Mesenchymal stem cell (in vitro differentiated cells and primary cell): Measurements from ENCODE around the gene LRRC3C.

Experiments
- DNase-seq: peaks from one replicate; pipeline ENCODE4 v3.0.0-alpha.2; 2013
- H2AFZ ChIP-seq: one replicate; pipeline ENCODE4 v1.6.1; 2013; ENCODE audit warnings: low read depth, mild to moderate bottlenecking, control low read depth, inconsistent platforms, low read length, moderate library complexity
- H2AK5ac ChIP-seq: 2 replicates; pipeline ENCODE4 v1.6.1; 2013; ENCODE audit warnings: low read length, moderate library complexity, mild to moderate bottlenecking, inconsistent platforms; ENCODE audit not compliant: severe bottlenecking
- H2BK120ac ChIP-seq: one replicate; pipeline ENCODE4 v1.6.1; 2013; ENCODE audit warnings: low read depth, mild to moderate bottlenecking, inconsistent platforms, low read length, moderate library complexity
- H2BK12ac ChIP-seq, 2 experiments: one replicate each; pipeline ENCODE4 v1.6.1; 2013; ENCODE audit warnings: inconsistent platforms in 2 of 2, low read length in 2 of 2, mild to moderate bottlenecking in 2 of 2, moderate library complexity in 2 of 2, control low read depth in 1 of 2
- H2BK15ac ChIP-seq: one replicate; pipeline ENCODE4 v1.6.1; 2013; ENCODE audit warnings: mild to moderate bottlenecking, low read depth, inconsistent platforms; ENCODE audit not compliant: poor library complexity, severe bottlenecking
- H2BK5ac ChIP-seq: 2 replicates; pipeline ENCODE4 v1.6.1; 2013; ENCODE audit warnings: low read depth, mild to moderate bottlenecking, low read length, control low read depth, inconsistent platforms; ENCODE audit not compliant: poor library complexity, severe bottlenecking
- H3K14ac ChIP-seq, 2 experiments: one replicate each; pipeline ENCODE4 v1.6.1; 2013; ENCODE audit warnings: inconsistent platforms in 2 of 2, low read length in 2 of 2, control low read depth in 1 of 2, mild to moderate bottlenecking in 1 of 2, moderate library complexity in 1 of 2
- H3K18ac ChIP-seq, 2 experiments: one replicate each; pipeline ENCODE4 v1.6.1; 2013; ENCODE audit warnings: inconsistent platforms in 2 of 2, low read length in 2 of 2, control low read depth in 1 of 2, low read depth in 1 of 2, mild to moderate bottlenecking in 1 of 2
- H3K23ac ChIP-seq, 2 experiments: one replicate each; pipeline ENCODE4 v1.6.1; 2013; ENCODE audit warnings: inconsistent platforms in 2 of 2, low read length in 2 of 2, mild to moderate bottlenecking in 2 of 2, moderate library complexity in 2 of 2, control low read depth in 1 of 2
- H3K27ac ChIP-seq: 2 replicates; pipeline ENCODE4 v1.5.1; 2013; ENCODE audit warnings: mild to moderate bottlenecking, moderate library complexity, low read length, control low read depth, inconsistent platforms; ENCODE audit not compliant: poor library complexity, severe bottlenecking
- H3K27me3 ChIP-seq, 2 experiments: 2 replicates each; pipeline versions ENCODE4 v1.6.1 to v1.7.0; 2013; ENCODE audit warnings: low read length in 2 of 2, mild to moderate bottlenecking in 2 of 2, moderate library complexity in 2 of 2, control low read depth in 1 of 2, inconsistent platforms in 1 of 2; ENCODE audit not compliant: control insufficient read depth in 1 of 2, insufficient read depth in 1 of 2
- H3K36me3 ChIP-seq, 2 experiments: 2 replicates each; pipeline versions ENCODE4 v1.6.1 to v1.7.0; 2013; ENCODE audit warnings: low read length in 2 of 2, control low read depth in 1 of 2, inconsistent platforms in 1 of 2, low read depth in 1 of 2, mild to moderate bottlenecking in 1 of 2; ENCODE audit not compliant: insufficient read depth in 2 of 2, control insufficient read depth in 1 of 2
- H3K4ac ChIP-seq, 2 experiments: one replicate each; pipeline ENCODE4 v1.6.1; 2013; ENCODE audit warnings: inconsistent platforms in 2 of 2, low read length in 2 of 2, mild to moderate bottlenecking in 2 of 2, moderate library complexity in 2 of 2, control low read depth in 1 of 2, low read depth in 1 of 2
- H3K4me1 ChIP-seq: 2 replicates; pipeline ENCODE4 v1.6.1; 2013; ENCODE audit warnings: low read depth, low read length, control low read depth; ENCODE audit not compliant: control insufficient read depth, insufficient read depth
- H3K4me2 ChIP-seq: 2 replicates; pipeline ENCODE4 v1.6.1; 2013; ENCODE audit warnings: low read length, mild to moderate bottlenecking, inconsistent platforms; ENCODE audit not compliant: poor library complexity, severe bottlenecking
- H3K4me3 ChIP-seq, 2 experiments: 2 replicates each; pipeline versions ENCODE4 v1.5.1 to v1.7.0; 2013; ENCODE audit warnings: low read length in 2 of 2, mild to moderate bottlenecking in 2 of 2, control low read depth in 1 of 2, low read depth in 1 of 2; ENCODE audit not compliant: insufficient read depth in 1 of 2
- H3K79me1 ChIP-seq: replicated peaks from 2 replicates; pipeline ENCODE4 v1.6.1; 2013; ENCODE audit warnings: mild to moderate bottlenecking, control low read depth, low read length, inconsistent platforms; ENCODE audit not compliant: poor library complexity, severe bottlenecking
- H3K9ac ChIP-seq: 2 replicates; pipeline ENCODE4 v1.7.0; 2013; ENCODE audit warnings: mild to moderate bottlenecking, low read length, moderate library complexity
- H3K9me3 ChIP-seq: 2 replicates; pipeline ENCODE4 v1.7.0; 2013; ENCODE audit warnings: mild to moderate bottlenecking, low read length; ENCODE audit not compliant: control insufficient read depth
- H4K8ac ChIP-seq: one replicate; pipeline ENCODE4 v1.6.1; 2013; ENCODE audit warnings: inconsistent platforms, mild to moderate bottlenecking, low read length, moderate library complexity
- H4K91ac ChIP-seq: one replicate; pipeline ENCODE4 v1.6.1; 2013; ENCODE audit warnings: mild to moderate bottlenecking, low read length, inconsistent platforms
- WGBS: methylation state at CpG from one replicate; pipeline ENCODE4 v1.1.7; 2013; ENCODE audit warnings: mixed read lengths; 5-methylcytosine and 5-hydroxymethylcytosine counted together

Gene LRRC3C

DNA sequence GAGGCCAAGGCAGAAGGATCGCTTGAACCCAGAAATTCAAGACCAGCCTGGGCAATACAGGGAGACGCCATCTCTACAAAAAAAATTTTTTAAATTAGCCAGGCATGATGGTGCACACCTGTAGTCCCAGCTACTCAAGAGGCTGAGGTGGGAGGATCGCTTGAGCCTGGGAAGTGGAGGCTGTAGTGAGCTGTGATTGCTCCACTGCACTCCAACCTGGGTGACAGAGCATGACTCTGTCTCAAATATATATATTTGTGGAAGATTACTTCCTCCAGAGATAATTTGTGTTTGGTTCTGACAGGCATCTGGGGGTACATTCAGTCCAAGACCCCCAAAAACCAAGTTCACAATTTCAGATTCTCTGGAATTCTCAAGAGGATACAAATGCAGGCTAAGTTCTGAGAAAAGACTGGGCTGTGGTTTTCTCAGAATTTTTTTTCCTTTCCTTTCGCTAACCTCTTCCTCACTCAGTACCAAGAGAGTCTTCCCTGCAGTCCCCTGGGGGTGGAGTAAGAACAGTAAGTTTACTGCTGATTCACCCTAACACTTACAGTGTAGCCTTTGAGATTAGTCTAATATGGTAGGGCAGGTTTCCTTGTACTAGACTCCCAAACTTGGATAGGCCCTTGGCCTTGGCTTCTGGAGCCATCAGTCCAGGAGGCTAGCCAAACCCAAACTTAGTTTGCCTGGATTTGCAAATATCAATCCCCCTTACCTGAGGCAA, 24.2 kb upstream of the LRRC3C start:
- peaks cover 14 to 25% of the 10 kb centered on the region in 2 experiments for H3K36me3 ChIP-seq
- H3K27ac ChIP-seq, result no peak overlapping the region
- H3K14ac ChIP-seq, result no peak overlapping the region
- WGBS, result 100% methylated on average over 3 of the region's 4 CpGs
- H2BK120ac ChIP-seq, result no peak overlapping the region
- no peak overlapping the region for H2BK12ac ChIP-seq
- no peaks in the 10 kb centered on the region for H3K4me1 ChIP-seq
- no peak overlapping the region for H4K91ac ChIP-seq
- no peak overlapping the region for H3K9ac ChIP-seq
- H2BK15ac ChIP-seq, result no peak overlapping the region
- DNase-seq, result peak; percentile 36
- no peak overlapping the region for H2BK5ac ChIP-seq
- no peak overlapping the region for H4K8ac ChIP-seq
- H3K9me3 ChIP-seq, result no peaks in the 10 kb centered on the region
- H3K27me3 ChIP-seq, result no peaks in the 10 kb centered on the region
- H3K4ac ChIP-seq, result no peak overlapping the region
- no peak overlapping the region for H3K18ac ChIP-seq
- no peak overlapping the region for H3K4me2 ChIP-seq
- no peak overlapping the region for H3K23ac ChIP-seq
- no peak overlapping the region for H3K4me3 ChIP-seq
- H2AK5ac ChIP-seq, result no peak overlapping the region
- H3K79me1 ChIP-seq, result no peaks in the 10 kb centered on the region
- H2AFZ ChIP-seq, result no peak overlapping the region

DNA sequence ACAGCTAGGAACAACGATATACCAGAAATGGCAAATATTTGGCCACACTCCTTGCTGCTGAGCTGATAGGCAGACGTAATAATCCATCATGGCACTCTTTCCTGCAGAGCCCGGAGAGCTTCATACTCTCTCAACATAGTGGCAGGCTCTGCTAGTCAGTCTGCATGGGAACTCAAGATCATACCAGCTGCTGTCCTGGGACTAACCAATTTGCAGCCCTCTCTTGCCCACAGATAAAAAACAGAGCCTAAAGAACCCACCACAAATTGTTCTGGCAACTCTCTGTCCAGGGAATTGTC, 22.6 kb upstream of the LRRC3C start:
- H3K23ac ChIP-seq, result no peak overlapping the region
- H3K79me1 ChIP-seq, result no peaks in the 10 kb centered on the region
- no peak overlapping the region for H2BK120ac ChIP-seq
- H4K8ac ChIP-seq, result no peak overlapping the region
- WGBS, result 90% methylated on average over 3 of the region's 3 CpGs
- no peak overlapping the region for H2BK5ac ChIP-seq
- H3K4me1 ChIP-seq, result no peaks in the 10 kb centered on the region
- H4K91ac ChIP-seq, result no peak overlapping the region
- no peak for DNase-seq
- no peak overlapping the region for H2AFZ ChIP-seq
- no peak overlapping the region for H3K9ac ChIP-seq
- no peaks in the 10 kb centered on the region for H3K9me3 ChIP-seq
- H2BK12ac ChIP-seq, result no peak overlapping the region
- H2BK15ac ChIP-seq, result no peak overlapping the region
- H3K4me3 ChIP-seq, result no peak overlapping the region
- H3K4me2 ChIP-seq, result no peak overlapping the region
- no peak overlapping the region for H3K14ac ChIP-seq
- H3K27me3 ChIP-seq, result no peaks in the 10 kb centered on the region
- H3K4ac ChIP-seq, result no peak overlapping the region
- no peak overlapping the region for H2AK5ac ChIP-seq
- H3K27ac ChIP-seq, result no peak overlapping the region
- no peak overlapping the region for H3K18ac ChIP-seq
- H3K36me3 ChIP-seq, result peaks cover 20 to 38% of the 10 kb centered on the region in 2 experiments

DNA sequence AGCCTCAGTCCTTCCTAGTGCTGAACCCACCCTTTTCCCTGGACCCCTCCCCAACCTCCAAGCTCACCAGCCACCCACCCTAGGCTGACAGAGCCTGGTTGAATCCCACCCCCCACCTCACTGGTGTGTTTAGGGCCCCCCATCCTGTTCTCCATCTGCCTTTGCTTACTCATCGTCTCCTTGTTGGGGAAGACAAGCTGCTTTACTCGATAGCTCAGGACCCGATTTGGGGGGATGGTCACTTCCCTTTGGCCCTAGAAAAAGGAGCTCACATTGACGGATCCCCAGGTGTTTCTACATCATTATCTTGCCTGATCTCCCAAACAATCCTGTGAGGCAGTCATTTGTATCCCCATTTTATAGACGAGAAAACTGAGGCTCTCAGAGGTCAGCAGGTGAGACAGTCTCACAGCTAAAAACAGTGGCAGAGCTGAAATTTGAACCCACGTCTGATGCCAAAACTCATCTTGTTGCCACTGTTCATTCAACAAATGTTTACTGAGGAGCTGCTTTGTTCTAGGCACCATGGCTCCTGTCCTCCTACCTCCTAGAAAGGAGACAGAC, 18.7 kb upstream of the LRRC3C start:
- no peak for DNase-seq
- no peak overlapping the region for H3K23ac ChIP-seq
- H3K27ac ChIP-seq, result no peak overlapping the region
- H3K9me3 ChIP-seq, result no peaks in the 10 kb centered on the region
- no peaks in the 10 kb centered on the region for H3K27me3 ChIP-seq
- peaks cover 33 to 58% of the 10 kb centered on the region in 2 experiments for H3K36me3 ChIP-seq
- H3K9ac ChIP-seq, result no peak overlapping the region
- H3K14ac ChIP-seq, result no peak overlapping the region
- no peak overlapping the region for H3K4ac ChIP-seq
- WGBS, result 92% methylated on average over 6 of the region's 6 CpGs
- no peak overlapping the region for H2BK120ac ChIP-seq
- no peak overlapping the region for H4K8ac ChIP-seq
- no peaks in the 10 kb centered on the region for H3K4me1 ChIP-seq
- H3K4me2 ChIP-seq, result no peak overlapping the region
- H2AFZ ChIP-seq, result no peak overlapping the region
- no peak overlapping the region for H2BK12ac ChIP-seq
- H2BK5ac ChIP-seq, result no peak overlapping the region
- H3K18ac ChIP-seq, result no peak overlapping the region
- H3K4me3 ChIP-seq, result no peak overlapping the region
- H2AK5ac ChIP-seq, result no peak overlapping the region
- H3K79me1 ChIP-seq, result no peaks in the 10 kb centered on the region
- H4K91ac ChIP-seq, result no peak overlapping the region
- no peak overlapping the region for H2BK15ac ChIP-seq

GRCh38 chr17:39913989-39914388, 13.5 kb upstream of the LRRC3C start:
- Histone ChIP-seq H3K79me1 (no peaks in the 10 kb centered on the region), H2BK120ac (no peak overlapping the region), H3K36me3 (peaks cover 20 to 52% of the 10 kb centered on the region in 2 experiments), H2AK5ac (no peak overlapping the region), H3K9me3 (no peaks in the 10 kb centered on the region), H3K4me1 (no peaks in the 10 kb centered on the region), H2AFZ (no peak overlapping the region), H3K27me3 (no peaks in the 10 kb centered on the region), H2BK12ac (no peak overlapping the region), H3K4me2 (no peak overlapping the region), H3K18ac (no peak overlapping the region), H3K4me3 (no peak overlapping the region), H3K4ac (no peak overlapping the region), H3K9ac (no peak overlapping the region), H4K91ac (no peak overlapping the region), H2BK5ac (no peak overlapping the region), H3K23ac (no peak overlapping the region), H4K8ac (no peak overlapping the region), H3K27ac (no peak overlapping the region), H3K14ac (no peak overlapping the region), H2BK15ac (no peak overlapping the region)
- WGBS, result 100% methylated on average over 2 of the region's 3 CpGs
- no peak for DNase-seq
